Esophagus squamous epithelium (tissue), 4 donors: Measurements from ENCODE around the gene MCL1.
A peak's percentile ranks its signal among the peaks of the same experiment; 100 is the strongest.

Experiments used
- POLR2A ChIP-seq, 4 donors: fragments of 450-650 bp; IDR thresholded peaks; one replicate each; pipeline ENCODE4 v1.6.1; 2017; ENCODE audit warnings: antibody characterized with exemption in 4 of 4, mild to moderate bottlenecking in 4 of 4, moderate library complexity in 3 of 4
- TF ChIP-seq, protein P1 (sequence below), 6 experiments: fragments of 450-650 bp in 4 of 6; fragments of 200-600 bp in 2 of 6; sonication (generic) in 2 of 6; IDR thresholded peaks; one replicate each; pipeline ENCODE4 v1.5.1; 2016 to 2019; ENCODE audit warnings: antibody characterized with exemption in 6 of 6, mild to moderate bottlenecking in 4 of 6, moderate library complexity in 4 of 6

DNA sequence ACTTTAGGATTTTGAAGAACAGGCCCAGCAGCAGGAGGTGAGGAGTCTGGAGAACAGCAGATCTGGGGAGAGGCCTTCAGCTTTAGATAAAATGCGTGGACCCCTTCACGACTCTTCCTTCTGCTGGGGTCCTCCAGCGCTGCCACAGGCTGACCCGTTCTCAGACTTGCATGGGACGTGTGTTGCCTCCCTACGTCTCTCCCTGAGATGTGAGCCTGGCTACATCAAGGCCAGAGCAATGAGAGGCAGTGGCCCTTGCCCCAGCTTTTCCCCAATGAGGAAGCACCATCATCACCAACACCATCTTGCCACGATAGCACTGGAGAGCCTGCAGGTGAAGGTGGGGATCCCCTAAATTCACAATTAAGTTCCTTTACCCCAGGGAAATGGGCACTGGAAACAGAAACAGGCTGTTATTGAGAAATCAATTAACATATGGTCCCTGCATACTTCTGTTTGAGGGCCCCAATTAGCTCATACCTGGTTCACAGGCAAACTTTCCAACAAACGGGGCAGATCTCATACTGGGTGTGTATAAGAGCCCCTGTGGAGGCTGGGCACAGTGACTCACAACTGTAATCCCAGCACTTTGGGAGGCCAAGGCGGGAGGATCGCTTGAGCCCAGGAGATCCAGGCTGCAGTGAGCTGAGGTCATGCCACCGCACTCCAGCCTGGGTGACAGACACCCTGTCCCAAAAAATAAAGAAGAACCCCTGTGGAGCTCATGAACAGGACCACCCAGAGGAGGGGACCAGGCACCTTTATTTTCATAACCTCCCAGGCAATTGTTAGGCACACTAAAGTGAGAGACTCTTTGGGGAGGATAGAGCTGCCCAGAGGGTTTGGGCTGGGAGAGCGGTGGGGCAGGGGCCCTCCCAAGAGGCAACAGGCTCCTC is 42.3 kb downstream of the MCL1 start:
- TF ChIP-seq, protein P1, sequence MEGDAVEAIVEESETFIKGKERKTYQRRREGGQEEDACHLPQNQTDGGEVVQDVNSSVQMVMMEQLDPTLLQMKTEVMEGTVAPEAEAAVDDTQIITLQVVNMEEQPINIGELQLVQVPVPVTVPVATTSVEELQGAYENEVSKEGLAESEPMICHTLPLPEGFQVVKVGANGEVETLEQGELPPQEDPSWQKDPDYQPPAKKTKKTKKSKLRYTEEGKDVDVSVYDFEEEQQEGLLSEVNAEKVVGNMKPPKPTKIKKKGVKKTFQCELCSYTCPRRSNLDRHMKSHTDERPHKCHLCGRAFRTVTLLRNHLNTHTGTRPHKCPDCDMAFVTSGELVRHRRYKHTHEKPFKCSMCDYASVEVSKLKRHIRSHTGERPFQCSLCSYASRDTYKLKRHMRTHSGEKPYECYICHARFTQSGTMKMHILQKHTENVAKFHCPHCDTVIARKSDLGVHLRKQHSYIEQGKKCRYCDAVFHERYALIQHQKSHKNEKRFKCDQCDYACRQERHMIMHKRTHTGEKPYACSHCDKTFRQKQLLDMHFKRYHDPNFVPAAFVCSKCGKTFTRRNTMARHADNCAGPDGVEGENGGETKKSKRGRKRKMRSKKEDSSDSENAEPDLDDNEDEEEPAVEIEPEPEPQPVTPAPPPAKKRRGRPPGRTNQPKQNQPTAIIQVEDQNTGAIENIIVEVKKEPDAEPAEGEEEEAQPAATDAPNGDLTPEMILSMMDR (IDR thresholded peaks at IDR 0.05) = peak in 1 of 6 experiments; percentile 5
- no peak for TF ChIP-seq POLR2A (IDR thresholded peaks at IDR 0.05)
